NCI-H2171 (cell line): ENCODE results near the gene SPTSSB.

ENCODE experiments used
- DNase-seq: peaks from one replicate; lab custom pipeline; 2025; lab: John Stamatoyannopoulos, UW

The SPTSSB gene

DNA sequence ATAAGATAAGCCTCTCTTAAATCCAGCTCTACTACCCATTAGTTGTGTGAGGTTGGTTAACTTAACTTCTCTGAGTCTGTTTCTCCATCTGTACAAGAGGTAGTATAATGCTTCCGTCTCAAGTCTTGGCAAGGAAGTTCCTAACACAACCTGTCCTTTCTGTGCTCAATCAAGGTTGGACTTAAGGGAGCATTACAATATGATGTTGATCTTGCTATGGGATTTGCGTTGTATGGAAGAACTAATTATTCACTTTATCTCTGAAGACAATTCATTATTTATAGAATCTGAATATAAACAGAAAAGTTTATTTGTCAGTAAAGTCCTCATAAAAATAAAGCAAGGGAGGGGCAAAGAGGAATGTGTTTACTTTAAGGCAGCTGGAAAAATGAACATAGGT is 18.9 kb upstream of the SPTSSB start:
- DNase-seq: no peak

DNA sequence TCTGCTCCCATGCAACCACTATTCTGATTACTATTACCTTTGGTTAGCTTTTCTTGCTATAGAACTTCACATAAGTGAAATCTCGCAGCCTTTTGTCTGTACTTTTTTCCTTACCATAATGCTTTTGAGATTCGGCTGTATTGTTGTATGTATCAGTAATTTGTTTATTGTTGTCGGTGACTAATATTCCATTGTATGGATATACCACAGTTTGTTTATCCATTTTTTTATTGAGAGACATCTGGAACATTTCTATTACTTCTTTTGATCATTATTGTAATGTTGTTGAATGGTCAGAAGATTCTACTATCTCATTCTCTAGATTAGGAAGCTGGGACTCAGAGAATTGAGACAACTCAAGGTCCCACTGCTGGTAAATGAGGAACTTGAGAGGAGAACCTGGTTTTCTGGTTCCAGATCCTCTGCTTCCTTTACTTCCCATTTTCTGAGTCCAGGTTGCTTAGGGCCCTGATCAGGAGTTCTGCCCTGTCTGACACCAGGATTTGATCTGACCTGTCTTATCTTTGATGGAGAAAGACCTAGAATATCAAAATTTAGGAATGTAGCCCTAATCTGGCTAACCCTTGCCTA is 18.2 kb upstream of the SPTSSB start:
- DNase-seq: no peak

DNA sequence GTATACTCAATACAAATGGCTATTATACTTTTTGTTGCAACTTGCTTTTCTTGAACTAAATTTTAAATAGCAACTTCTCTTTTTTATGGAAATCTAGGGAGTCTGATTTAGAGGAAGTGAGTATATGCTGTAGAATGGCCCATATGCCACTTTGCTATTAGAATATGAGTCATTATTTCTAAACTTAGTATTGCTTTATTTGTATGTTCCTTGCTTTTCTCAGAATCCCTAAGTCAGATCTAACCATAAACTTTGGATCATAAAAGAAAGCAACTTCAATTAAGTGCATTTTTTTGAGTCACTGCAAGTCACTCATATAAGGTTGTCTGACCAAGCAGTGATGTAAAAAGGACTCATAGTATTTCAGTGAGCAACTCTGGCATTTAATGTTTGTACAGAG is 17.5 kb upstream of the SPTSSB start:
- no peak for DNase-seq

DNA sequence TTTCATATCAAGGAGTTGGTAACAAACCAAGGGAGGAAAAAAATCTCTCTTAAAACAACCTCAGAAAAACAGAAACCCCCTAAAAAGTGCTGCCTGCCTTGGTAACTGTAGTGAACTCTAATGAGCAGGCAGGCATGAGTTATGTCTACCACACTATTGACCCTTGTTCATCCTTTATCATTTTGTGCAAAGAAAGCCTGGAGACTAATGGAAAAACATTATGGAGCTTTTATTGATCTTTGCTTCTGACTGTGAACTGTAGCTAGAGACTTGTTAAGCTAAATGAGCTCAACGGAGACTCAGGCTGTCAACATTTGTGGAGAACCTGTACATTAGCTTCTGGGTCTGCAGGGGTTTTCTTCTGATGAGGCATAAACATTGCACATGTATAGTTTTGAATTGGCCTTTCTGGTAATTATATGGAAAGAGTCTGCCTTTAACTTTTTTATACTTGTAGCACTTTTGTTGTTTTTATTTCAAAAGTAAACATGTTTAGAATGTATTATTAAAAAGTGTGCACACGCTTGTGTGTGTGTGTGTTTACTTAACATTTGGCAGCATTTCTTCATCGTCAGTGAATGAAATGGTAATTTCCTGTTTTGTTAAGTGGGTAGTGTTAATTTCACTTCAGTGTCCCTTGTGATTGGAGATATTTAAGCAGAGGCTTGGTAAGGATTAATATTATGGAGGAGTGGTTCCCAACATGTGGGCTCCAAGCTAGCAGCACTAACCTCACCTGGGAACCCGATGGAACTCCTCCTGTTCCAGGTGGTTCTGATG is 15.9 kb upstream of the SPTSSB start:
- no peak for DNase-seq

DNA sequence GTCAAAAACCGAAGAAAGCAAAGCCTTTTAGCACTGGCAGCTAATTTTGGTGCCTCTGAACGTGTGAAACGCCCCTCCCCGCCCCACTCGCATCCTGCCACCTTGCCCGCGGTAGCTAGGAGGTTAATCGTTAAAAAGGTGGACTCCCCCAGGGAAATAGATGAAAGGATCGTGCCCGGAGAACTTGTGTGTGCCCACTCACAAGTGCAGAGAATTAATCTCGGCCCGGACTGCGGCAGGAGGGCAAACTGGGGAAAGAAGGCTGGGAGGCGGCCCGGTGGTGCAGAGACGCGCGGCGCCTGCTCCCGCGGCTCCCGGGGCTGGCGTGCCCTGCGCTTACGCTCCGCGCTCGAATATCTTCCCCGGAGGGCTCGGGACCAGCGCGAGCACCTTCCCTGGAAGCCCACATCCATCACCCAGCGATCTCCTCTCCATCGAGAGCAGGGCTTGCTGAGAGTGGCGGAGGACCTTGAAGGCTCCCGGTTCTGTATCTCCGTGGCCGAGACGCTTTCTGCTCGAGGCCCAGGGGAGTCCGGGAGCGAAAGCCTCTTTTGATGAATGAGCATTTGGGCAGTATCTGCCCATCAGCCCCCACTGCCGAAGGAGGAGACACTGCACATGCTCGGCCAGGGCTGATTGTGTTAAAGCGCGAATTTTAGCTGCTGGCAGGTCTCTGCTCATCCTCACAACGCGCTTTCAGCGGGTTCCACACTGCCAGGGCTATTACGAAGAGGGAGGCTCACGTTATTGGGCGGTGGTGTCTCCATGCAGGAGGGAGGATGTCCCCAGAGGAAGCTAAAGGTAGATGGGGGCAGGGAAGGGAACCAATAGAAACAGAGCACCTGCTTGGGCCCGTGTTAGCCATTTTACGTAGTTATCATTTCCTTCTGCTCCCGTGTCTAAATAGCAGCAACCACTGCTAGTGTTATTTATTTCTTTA is 1.3 kb upstream of the SPTSSB start:
- peak; percentile 65 for DNase-seq

DNA sequence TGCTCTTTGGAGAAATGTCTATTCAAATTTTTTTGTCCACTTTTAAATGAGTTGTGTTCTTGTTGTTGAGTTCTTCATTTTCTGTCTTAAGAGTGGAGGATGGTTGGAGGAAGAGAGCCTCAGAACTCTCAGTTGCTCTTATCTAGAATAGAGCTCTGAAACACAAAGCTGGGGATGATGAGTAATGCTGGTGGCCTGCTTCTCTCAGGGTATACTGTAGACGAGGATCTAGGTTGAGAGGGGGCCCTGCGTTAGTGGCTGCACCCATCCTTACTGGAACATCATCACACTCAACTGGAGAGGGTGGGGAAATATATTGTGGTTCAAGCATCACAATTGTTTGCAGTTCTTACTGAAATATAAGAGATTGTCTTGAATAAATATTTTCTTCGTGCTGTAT is 1.8 kb downstream of the SPTSSB start:
- DNase-seq: no peak

DNA sequence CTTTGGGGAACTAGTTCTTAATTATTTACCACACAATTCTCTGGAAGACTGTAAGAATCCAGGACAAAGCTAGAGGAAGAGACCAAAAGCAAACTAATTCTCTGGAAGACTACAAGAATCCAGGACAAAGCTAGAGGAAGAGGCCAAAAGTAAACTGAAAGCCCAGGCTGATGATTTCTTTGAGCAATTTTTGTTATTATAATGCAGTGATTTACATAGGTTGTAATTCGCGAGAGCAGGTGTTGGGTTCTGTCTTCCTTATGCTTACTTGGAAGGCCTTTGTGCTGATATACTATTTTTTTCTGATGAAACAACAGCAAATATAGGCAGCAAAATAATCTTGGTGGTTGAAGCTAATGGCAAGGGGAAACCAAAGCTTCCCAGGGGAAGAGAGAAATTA is 5.2 kb downstream of the SPTSSB start:
- no peak for DNase-seq

DNA sequence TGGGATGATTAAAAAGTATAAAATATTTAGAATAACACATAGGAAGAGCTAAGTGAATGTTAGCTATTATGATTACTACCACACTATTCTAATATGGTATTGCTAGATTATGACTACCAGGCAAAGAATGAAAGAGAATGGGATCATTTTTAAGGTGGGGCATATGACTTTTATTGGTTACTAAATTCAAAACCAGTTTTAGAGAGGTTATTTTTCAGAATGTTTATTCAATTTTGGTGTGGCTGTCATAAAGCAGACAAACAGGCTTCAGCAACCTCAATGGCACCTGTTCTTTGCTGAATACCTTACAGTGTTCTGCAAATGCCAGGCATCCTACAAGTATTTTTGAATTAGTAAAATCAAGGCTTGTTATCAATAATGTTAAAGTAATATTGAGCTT is 12.8 kb downstream of the SPTSSB start:
- no peak for DNase-seq

DNA sequence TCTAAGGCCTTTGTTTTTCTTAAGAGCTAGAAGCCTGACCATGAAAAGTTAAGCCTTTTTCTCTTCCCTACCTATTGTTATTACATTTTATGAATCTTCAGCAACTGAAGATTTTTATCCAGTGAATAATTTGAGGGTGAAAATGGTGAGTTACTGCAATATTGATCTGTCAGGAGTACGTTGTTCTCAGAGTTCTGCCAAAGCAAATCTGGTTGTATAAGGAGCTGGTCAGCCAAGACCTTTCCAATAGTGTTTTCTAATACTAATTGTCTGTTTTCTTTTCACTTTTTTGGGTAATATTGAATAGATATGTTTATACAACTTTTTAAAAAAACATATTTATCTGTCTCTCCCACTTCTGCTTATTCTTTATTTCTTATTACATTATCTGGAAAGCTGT is 15.0 kb downstream of the SPTSSB start:
- no peak for DNase-seq

DNA sequence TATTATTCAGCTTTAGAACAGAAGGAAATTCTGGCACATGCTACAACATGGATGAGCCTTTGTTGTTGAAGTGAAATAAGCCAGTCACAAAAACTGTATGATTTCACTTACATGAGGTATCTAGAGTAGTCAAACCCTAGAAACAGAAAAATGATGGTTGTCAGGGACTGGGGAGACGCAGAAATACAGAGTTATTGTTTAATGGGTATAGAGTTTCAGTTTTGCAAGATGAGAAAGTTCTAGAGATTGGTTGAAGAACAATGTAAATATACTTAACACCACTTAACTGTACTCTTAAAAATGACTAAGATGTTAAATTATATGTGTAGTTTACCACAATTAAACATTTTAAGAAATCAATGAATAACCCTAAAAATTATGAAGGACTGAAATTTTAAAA is 15.8 kb downstream of the SPTSSB start:
- DNase-seq: no peak

DNA sequence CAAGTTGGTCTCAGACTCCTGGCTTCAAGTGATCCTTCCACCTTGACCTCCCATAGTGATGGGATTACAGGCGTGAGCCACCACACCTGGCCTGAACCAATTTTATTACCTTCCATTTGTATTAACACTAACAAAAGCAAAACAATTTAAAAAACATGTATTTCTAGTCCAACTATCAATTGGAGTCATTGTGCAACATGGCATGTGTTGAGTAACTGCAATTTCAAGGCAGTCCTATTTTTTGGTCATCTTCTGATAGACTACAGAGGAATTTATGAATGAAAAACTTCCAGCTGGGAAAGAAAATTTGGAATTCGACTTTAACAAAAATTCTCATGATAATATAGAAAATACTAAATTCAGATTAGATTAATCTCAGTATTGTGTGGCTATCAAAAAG is 16.8 kb downstream of the SPTSSB start:
- no peak for DNase-seq

DNA sequence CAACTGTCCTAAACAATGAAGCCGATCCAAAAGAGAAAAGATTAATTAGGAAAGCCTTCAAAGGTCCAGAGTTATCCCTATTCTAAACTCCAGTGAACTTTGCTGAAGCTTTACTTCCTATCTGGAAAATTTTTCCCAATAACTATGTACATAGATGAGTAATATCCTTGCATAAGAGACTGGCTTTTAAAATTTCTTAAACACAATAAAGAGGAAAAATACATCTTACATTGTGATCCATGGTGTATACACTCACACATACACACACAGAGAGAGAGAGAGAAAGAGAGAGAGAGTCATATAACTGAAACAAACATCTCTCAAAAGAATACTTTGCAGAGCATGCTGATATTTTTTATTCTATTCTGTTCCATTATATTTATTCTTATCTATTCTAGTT is 20.0 kb downstream of the SPTSSB start:
- DNase-seq: no peak

DNA sequence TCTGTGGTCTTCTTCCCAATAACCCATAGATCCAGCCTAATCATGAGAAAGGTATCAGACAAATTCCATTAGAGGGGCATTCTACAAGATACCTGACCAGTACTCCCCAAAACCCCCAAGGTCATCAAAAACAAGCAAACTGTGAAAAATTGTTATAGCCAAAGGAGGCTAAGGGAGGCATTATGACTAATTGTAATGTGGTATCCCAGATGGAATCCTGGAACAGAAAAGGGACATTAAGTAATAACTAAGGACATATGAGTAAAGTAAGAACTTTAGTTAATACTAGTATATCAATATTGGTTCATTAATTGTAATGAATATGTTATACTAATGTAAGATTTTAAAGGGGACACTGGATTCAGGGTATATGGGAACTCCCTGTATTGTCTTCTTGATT is 20.4 kb downstream of the SPTSSB start:
- DNase-seq: no peak

DNA sequence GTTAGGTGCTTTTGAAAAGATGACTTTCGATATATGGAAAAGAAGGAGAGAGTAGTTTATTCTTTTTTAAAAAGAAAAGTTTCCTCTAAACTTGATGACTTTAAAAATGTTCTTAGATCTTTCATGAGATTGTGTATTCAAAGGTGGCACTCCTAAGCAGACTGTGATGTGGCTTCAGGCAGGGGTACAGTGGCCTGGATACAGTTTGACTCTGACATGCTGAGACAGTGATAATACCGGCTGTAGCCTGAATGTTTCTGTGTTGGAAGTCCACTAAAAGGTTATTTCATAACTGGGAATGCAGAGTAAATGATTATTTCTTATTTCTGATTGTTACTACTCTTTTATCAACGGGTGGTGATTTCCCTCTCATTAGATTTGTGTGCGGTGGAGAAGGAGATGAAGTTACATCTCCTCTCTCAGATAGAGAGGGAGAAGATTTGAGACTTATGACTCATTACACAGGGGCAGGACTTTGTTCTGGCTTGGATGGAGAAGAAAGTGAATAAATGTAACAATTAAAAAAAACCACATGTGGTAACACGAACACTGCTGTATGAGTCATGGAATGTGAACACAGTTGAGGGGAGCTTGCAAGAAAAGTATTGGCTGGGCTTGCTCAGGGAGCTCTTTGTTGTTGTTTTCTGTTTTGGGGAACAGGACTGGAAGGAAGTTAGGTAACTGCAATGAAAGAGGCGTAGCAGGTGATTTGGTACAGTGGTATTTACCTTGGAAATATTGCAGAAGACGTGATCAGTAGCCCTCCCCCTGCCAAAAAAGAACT is 21.6 kb downstream of the SPTSSB start:
- no peak for DNase-seq

DNA sequence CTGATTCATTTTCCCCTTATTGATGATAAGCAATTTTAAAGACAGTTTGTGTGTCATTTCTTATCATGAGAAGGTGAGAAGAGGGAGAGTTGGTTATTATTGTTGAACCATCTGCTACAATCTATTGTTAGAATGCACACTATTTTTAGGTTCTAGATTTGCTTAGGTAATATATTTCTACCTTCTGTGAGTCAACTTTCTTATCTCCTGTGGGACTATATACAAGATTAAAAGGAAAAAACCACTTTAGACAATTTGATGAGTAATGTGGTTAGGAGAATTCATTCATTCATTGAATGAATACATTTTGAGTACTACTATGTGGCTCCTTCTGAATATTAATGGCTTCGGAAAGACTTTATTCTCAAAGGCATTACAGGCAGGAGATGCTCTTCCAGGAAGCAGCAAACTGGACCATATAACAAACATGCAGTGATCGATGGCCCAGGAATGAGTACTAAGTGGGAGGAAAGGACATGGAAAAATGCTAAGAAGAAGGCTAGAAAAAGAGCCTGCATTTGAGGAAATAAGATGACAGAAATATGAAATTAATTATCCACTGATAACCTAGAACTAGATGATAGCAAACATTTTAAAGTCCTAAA is 22.4 kb downstream of the SPTSSB start:
- no peak for DNase-seq

DNA sequence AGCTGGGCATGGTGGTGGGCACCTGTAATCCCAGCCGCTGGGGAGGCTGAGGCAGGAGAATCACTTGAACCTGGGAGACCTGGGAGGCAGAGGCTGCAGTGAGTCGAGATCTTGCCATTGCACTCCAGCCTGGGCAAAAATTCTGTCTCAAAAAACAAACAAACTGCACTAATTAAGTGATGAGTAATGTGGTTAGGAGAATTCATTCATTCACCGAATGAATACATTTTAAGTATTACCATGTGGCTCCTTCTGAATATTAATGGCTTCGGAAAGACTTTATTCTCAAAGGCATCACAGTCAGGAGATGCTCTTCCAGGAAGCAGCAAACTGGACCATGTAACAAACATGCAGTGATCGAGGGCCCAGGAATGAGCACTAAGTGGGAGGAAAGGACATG is 23.6 kb downstream of the SPTSSB start:
- no peak for DNase-seq

DNA sequence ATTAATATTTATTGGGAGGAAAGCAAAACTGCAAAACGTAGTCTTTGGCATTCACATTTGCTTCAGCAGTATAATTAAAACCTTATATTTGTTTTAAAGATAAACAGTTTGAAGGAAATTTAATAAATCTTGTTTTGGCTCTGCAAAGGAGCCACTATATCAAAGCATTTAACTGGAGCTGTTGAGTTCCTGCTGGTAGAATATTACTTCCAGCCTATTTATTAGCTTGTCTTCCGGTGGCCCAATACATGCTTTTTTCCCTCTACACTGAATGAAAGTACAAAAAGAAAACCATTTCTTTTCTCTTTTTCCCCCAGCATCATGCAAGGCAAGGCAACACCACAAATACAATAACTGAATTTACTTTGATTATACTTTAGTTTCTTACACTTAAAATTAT is 26.3 kb downstream of the SPTSSB start:
- DNase-seq: no peak

DNA sequence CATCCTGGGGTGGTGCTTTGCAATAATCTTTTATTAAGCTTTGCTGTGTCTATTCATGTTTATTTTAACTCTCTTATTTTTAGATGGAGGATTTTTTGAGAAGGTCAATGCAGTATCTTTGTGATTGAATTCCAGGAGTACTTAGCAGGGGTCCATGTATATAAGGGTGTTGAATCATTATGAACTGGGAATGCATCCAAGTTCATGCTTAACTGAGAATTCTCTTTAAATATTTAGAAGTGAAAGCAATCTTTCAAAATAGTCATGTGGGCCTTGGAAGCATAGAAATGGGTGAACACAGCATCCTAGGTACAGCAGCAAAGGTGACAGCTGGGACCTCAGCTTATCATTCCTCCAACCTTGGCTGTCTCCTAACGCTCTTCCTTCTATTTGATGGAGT is 27.3 kb downstream of the SPTSSB start:
- DNase-seq: no peak

DNA sequence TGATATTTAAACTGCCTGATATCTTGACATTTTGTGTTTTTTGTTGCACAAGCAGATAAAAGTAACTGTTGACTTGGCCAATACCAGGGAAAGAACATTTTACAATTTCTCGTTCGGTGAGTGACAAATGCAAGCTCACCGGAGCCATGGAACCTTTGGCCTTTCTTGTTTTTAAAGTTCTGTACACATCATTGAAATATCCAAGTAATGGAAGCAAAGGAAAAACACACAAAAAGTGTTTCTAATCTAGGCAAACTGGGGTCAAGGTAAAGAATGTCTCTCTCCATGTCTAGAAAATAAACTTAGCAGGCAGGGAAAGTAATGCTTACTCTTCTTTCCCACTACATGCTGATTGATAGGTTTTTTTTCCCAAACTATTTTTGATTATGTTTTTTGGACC is 27.8 kb downstream of the SPTSSB start:
- no peak for DNase-seq

DNA sequence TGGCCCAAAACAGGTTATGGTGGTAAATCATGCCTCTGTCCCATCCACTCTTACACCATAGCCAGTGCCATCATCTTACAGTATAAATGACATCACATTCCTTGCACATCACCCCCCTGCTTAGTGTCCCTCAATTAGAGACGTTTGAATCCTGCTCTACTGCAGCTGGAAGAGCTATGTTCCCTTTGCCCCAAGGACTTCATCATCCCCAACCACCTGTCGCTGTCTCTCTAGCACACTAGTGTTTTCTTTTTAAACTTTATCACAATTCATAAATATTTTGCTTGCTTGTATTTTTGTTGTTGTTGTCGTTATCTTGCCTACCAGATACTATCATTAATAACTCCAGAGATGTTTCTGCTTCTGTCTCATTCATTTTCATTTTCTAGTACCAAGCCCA is 28.7 kb downstream of the SPTSSB start:
- no peak for DNase-seq
